ENCODE data around the gene MID1.

DNA sequence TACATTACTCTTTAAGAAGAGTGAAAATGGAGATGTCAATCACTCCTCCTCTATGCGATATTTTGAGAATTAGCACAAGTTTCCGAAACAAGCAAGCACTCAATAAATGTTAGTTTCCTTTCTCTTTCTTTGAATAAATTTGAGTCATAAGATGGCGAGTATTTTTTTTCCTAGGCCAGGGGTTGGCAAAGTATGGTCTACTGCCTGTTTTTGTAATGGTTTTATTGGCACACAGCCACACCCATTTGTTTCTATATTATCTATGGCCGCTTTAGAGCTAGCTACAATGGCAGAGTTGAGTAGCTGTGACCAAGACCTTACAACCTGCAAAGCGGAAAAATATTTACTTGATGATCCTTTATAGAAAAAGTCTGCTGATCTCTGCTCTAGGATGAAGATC, 139.5 kb downstream of the MID1 start:
- TF ChIP-seq POLR2A (IDR thresholded peaks at IDR 0.05; ENCODE audit: low read length) = no peak
- no peak for TF ChIP-seq GATA1 (IDR thresholded peaks at IDR 0.05; ENCODE audit: low read depth, low read length)

Measured in erythroblast (primary cell).